Adrenal gland (tissue), 5 donors: ENCODE results near the gene MAPKAP1.

ENCODE experiments used
- POLR2A ChIP-seq, 2 donors: fragments of 450-650 bp; IDR thresholded peaks; one replicate each; pipeline ENCODE4 v1.6.1; 2017; ENCODE audit warnings: antibody characterized with exemption in 2 of 2, mild to moderate bottlenecking in 2 of 2, moderate library complexity in 1 of 2
- TF ChIP-seq, protein P1 (sequence below), 6 experiments: fragments of 450-650 bp in 4 of 6; fragments of 200-600 bp in 2 of 6; sonication (generic) in 1 of 6; IDR thresholded peaks; 1 replicate in 5 of 6; 2 replicates in 1 of 6; pipeline versions ENCODE4 v1.5.1 to v1.8.0; 2016 to 2021; ENCODE audit warnings: antibody characterized with exemption in 6 of 6, mild to moderate bottlenecking in 2 of 6, moderate library complexity in 1 of 6
- donor health status: DM: no; HTN: no; CAD: no.

- TF ChIP-seq, protein P1, sequence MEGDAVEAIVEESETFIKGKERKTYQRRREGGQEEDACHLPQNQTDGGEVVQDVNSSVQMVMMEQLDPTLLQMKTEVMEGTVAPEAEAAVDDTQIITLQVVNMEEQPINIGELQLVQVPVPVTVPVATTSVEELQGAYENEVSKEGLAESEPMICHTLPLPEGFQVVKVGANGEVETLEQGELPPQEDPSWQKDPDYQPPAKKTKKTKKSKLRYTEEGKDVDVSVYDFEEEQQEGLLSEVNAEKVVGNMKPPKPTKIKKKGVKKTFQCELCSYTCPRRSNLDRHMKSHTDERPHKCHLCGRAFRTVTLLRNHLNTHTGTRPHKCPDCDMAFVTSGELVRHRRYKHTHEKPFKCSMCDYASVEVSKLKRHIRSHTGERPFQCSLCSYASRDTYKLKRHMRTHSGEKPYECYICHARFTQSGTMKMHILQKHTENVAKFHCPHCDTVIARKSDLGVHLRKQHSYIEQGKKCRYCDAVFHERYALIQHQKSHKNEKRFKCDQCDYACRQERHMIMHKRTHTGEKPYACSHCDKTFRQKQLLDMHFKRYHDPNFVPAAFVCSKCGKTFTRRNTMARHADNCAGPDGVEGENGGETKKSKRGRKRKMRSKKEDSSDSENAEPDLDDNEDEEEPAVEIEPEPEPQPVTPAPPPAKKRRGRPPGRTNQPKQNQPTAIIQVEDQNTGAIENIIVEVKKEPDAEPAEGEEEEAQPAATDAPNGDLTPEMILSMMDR (IDR thresholded peaks at IDR 0.05): no peak
- no peak for TF ChIP-seq POLR2A (IDR thresholded peaks at IDR 0.05)
These were observed 264.6 kb downstream of the MAPKAP1 start for GRCh38 chr9:125442452-125442851.
